DOHH2 (cell line): ENCODE data around the gene RXRA.

ENCODE experiments used
- CTCF ChIP-seq: fragments of 200-600 bp; sonication (generic); IDR thresholded peaks from one replicate; pipeline ENCODE4 v1.5.1; 2014; ENCODE audit warnings: antibody characterized with exemption, mild to moderate bottlenecking, low read depth, low read length; ENCODE audit not compliant: poor library complexity, severe bottlenecking
- EZH2phosphoT487 ChIP-seq: fragments of 200-600 bp; sonication (generic); IDR thresholded peaks from 2 replicates; pipeline ENCODE4 v1.6.1; 2017; ENCODE audit warnings: borderline replicate concordance, mild to moderate bottlenecking, antibody characterized with exemption, low read length, moderate library complexity, mixed read lengths

- TF ChIP-seq EZH2phosphoT487 (no peak), CTCF (no peak)
Measured at GRCh38 chr9:134318481-134318891, 7.8 kb upstream of the RXRA start.
